ENCODE data around the gene NHSL2.

The NHSL2 gene

GRCh38 chrX:72124540-72125201 is 214.0 kb downstream of the NHSL2 start:
- Histone ChIP-seq H3K9me3 (ENCODE audit: insufficient read depth, low read length) (no peaks in the 10 kb centered on the region), H3K9ac (ENCODE audit: insufficient read length, low read depth) (no peak overlapping the region), H3K27me3 (ENCODE audit: insufficient read depth, insufficient read length) (peaks cover 6% of the 10 kb centered on the region), H3K4me1 (ENCODE audit: insufficient read depth, insufficient read length) (peaks cover 17% of the 10 kb centered on the region), H3K4me3 (ENCODE audit: insufficient read length, low read depth) (no peak overlapping the region), H3K36me3 (ENCODE audit: insufficient read depth, insufficient read length, low read length) (peaks cover 28% of the 10 kb centered on the region)
- TF ChIP-seq SUZ12 (IDR thresholded peaks at IDR 0.05; ENCODE audit: extremely low read depth, insufficient read depth, insufficient read length) (no peak), YY1 (IDR thresholded peaks at IDR 0.05; ENCODE audit: insufficient read depth, insufficient read length) (no peak), ZNF274 (IDR thresholded peaks at IDR 0.05; ENCODE audit: low read depth, low read length) (no peak)
- no peak for DNase-seq (ENCODE audit: low read depth, low spot score)

GRCh38 chrX:72125331-72126047 is 214.8 kb downstream of the NHSL2 start:
- Histone ChIP-seq H3K9me3 (ENCODE audit: insufficient read depth, low read length) (no peaks in the 10 kb centered on the region), H3K27me3 (ENCODE audit: insufficient read depth, insufficient read length) (peaks cover 14% of the 10 kb centered on the region), H3K36me3 (ENCODE audit: insufficient read depth, insufficient read length, low read length) (peaks cover 35% of the 10 kb centered on the region), H3K4me1 (ENCODE audit: insufficient read depth, insufficient read length) (peaks cover 17% of the 10 kb centered on the region), H3K9ac (ENCODE audit: insufficient read length, low read depth) (no peak overlapping the region), H3K4me3 (ENCODE audit: insufficient read length, low read depth) (no peak overlapping the region)
- TF ChIP-seq SUZ12 (IDR thresholded peaks at IDR 0.05; ENCODE audit: extremely low read depth, insufficient read depth, insufficient read length) (no peak), YY1 (IDR thresholded peaks at IDR 0.05; ENCODE audit: insufficient read depth, insufficient read length) (no peak), ZNF274 (IDR thresholded peaks at IDR 0.05; ENCODE audit: low read depth, low read length) (no peak)
- DNase-seq (ENCODE audit: low read depth, low spot score), result no peak

GRCh38 chrX:72126048-72126415 is 215.4 kb downstream of the NHSL2 start:
- no peak for DNase-seq (ENCODE audit: low read depth, low spot score)
- peaks cover 35% of the 10 kb centered on the region for H3K36me3 ChIP-seq (ENCODE audit: insufficient read depth, insufficient read length, low read length)
- no peaks in the 10 kb centered on the region for H3K9me3 ChIP-seq (ENCODE audit: insufficient read depth, low read length)
- H3K27me3 ChIP-seq (ENCODE audit: insufficient read depth, insufficient read length), result peaks cover 16% of the 10 kb centered on the region
- H3K4me1 ChIP-seq (ENCODE audit: insufficient read depth, insufficient read length), result peaks cover 15% of the 10 kb centered on the region
- H3K4me3 ChIP-seq (ENCODE audit: insufficient read length, low read depth), result no peak overlapping the region
- no peak for TF ChIP-seq YY1 (IDR thresholded peaks at IDR 0.05; ENCODE audit: insufficient read depth, insufficient read length)
- TF ChIP-seq SUZ12 (IDR thresholded peaks at IDR 0.05; ENCODE audit: extremely low read depth, insufficient read depth, insufficient read length), result no peak
- no peak for TF ChIP-seq ZNF274 (IDR thresholded peaks at IDR 0.05; ENCODE audit: low read depth, low read length)
- H3K9ac ChIP-seq (ENCODE audit: insufficient read length, low read depth), result peak overlapping the region; percentile 5

- Histone ChIP-seq H3K27me3 (ENCODE audit: insufficient read depth, insufficient read length) (peaks cover 16% of the 10 kb centered on the region), H3K9ac (ENCODE audit: insufficient read length, low read depth) (no peak overlapping the region), H3K9me3 (ENCODE audit: insufficient read depth, low read length) (no peaks in the 10 kb centered on the region), H3K4me1 (ENCODE audit: insufficient read depth, insufficient read length) (peaks cover 12% of the 10 kb centered on the region), H3K4me3 (ENCODE audit: insufficient read length, low read depth) (no peak overlapping the region), H3K36me3 (ENCODE audit: insufficient read depth, insufficient read length, low read length) (peaks cover 35% of the 10 kb centered on the region)
- no peak for TF ChIP-seq ZNF274 (IDR thresholded peaks at IDR 0.05; ENCODE audit: low read depth, low read length)
- no peak for TF ChIP-seq YY1 (IDR thresholded peaks at IDR 0.05; ENCODE audit: insufficient read depth, insufficient read length)
- DNase-seq (ENCODE audit: low read depth, low spot score), result peak; percentile 63
Measured at GRCh38 chrX:72126539-72127140, 216.0 kb downstream of the NHSL2 start.

- no peaks in the 10 kb centered on the region for H3K9me3 ChIP-seq (ENCODE audit: insufficient read depth, low read length)
- peaks cover 12% of the 10 kb centered on the region for H3K4me1 ChIP-seq (ENCODE audit: insufficient read depth, insufficient read length)
- H3K27me3 ChIP-seq (ENCODE audit: insufficient read depth, insufficient read length), result peaks cover 18% of the 10 kb centered on the region
- no peak overlapping the region for H3K4me3 ChIP-seq (ENCODE audit: insufficient read length, low read depth)
- no peak overlapping the region for H3K9ac ChIP-seq (ENCODE audit: insufficient read length, low read depth)
- DNase-seq (ENCODE audit: low read depth, low spot score), result no peak
- TF ChIP-seq YY1 (IDR thresholded peaks at IDR 0.05; ENCODE audit: insufficient read depth, insufficient read length), result no peak
- no peak for TF ChIP-seq ZNF274 (IDR thresholded peaks at IDR 0.05; ENCODE audit: low read depth, low read length)
- no peak for TF ChIP-seq SUZ12 (IDR thresholded peaks at IDR 0.05; ENCODE audit: extremely low read depth, insufficient read depth, insufficient read length)
- peaks cover 35% of the 10 kb centered on the region for H3K36me3 ChIP-seq (ENCODE audit: insufficient read depth, insufficient read length, low read length)
Measured at GRCh38 chrX:72127332-72127731, 216.7 kb downstream of the NHSL2 start.

GRCh38 chrX:72128183-72128834 is 217.7 kb downstream of the NHSL2 start:
- DNase-seq (ENCODE audit: low read depth, low spot score), result no peak
- Histone ChIP-seq H3K9me3 (ENCODE audit: insufficient read depth, low read length) (no peaks in the 10 kb centered on the region), H3K9ac (ENCODE audit: insufficient read length, low read depth) (peak overlapping the region; percentile 32), H3K4me1 (ENCODE audit: insufficient read depth, insufficient read length) (peaks cover 10% of the 10 kb centered on the region), H3K4me3 (ENCODE audit: insufficient read length, low read depth) (no peak overlapping the region), H3K27me3 (ENCODE audit: insufficient read depth, insufficient read length) (peaks cover 28% of the 10 kb centered on the region), H3K36me3 (ENCODE audit: insufficient read depth, insufficient read length, low read length) (peaks cover 43% of the 10 kb centered on the region)
- TF ChIP-seq YY1 (IDR thresholded peaks at IDR 0.05; ENCODE audit: insufficient read depth, insufficient read length) (no peak), SUZ12 (IDR thresholded peaks at IDR 0.05; ENCODE audit: extremely low read depth, insufficient read depth, insufficient read length) (no peak), ZNF274 (IDR thresholded peaks at IDR 0.05; ENCODE audit: low read depth, low read length) (no peak)

- H3K4me1 ChIP-seq (ENCODE audit: insufficient read depth, insufficient read length), result peaks cover 7% of the 10 kb centered on the region
- no peak for DNase-seq (ENCODE audit: low read depth, low spot score)
Measured at GRCh38 chrX:72128881-72129280, 218.2 kb downstream of the NHSL2 start.

More at GRCh38 chrX:72128881-72129280, 218.2 kb downstream of the NHSL2 start:
- TF ChIP-seq SUZ12 (IDR thresholded peaks at IDR 0.05; ENCODE audit: extremely low read depth, insufficient read depth, insufficient read length) (no peak), YY1 (IDR thresholded peaks at IDR 0.05; ENCODE audit: insufficient read depth, insufficient read length) (no peak), ZNF274 (IDR thresholded peaks at IDR 0.05; ENCODE audit: low read depth, low read length) (no peak)
- Histone ChIP-seq H3K36me3 (ENCODE audit: insufficient read depth, insufficient read length, low read length) (peaks cover 48% of the 10 kb centered on the region), H3K9me3 (ENCODE audit: insufficient read depth, low read length) (no peaks in the 10 kb centered on the region), H3K27me3 (ENCODE audit: insufficient read depth, insufficient read length) (peaks cover 30% of the 10 kb centered on the region), H3K9ac (ENCODE audit: insufficient read length, low read depth) (no peak overlapping the region), H3K4me3 (ENCODE audit: insufficient read length, low read depth) (no peak overlapping the region)

Measured in NT2/D1 (cell line).